ENCODE measurements around the gene PLA2G2C.

GRCh38 chr1:20166051-20166450 lies 20.3 kb downstream of the PLA2G2C start:
- TF ChIP-seq CTCF (IDR thresholded peaks at IDR 0.05) (no peak), ZFX (IDR thresholded peaks at IDR 0.05; ENCODE audit: borderline replicate concordance) (no peak)
